ENCODE data around the gene GALNT9.

The GALNT9 gene

DNA sequence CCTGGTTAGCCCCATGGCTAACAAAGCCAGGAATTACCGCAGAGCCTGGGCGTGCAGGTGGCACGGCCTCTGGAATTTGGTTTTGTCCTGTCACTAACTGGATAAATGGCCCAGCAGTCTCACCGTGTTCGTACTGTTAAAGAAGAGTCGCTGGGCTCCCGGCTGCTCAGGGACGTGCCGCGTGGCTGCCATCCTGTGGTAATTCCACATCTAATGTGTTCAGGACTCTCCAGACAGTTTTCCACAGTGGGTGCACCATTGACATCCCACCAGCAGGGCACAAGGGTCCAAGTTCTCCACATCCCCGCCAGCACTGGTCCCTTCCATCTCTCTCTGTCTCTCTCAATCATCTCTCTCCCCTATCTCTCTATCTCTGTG is 165.5 kb downstream of the GALNT9 start:
- DNase-seq: no peak

DNA sequence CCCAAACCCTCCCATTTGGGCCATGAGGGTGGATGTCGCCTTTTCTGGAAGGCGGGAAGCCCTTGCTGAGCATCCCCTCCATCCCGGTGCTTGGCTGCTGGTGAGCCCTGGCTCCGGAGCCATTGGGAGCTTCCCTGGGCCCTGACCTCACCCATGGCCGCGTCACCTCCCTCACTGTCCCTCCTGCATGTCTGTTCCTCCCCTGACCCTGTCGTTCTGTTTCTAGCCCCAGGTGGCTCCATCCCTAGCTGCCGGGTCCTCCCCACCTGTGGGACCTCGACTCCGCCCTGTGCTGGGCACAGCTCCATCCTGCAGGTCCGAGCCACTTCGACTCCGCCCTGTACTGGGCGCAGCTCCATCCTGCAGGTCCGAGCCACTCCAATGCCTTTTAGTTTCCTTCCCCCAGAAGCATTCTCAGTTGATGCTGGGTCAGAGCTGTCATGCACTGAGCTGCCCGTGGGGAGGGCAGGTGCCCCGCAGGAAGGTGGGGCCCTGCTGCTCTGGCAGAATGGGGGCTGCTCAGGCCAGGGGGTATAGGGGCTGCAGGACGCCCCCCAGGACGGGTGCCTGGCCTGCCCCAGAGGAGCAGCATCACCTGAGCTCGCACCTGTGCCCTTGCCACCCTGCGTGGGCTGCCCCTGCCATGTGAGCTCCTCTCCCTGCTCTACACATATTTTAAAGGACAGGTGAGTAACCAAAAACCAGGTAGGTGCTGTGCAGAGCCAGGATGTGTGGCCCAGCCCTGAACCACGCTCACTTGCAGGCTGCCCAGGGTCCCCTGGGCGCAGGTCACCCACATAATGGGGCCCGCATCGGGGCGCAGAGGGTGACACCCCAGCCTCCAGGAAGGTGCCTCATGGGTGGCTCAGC is 166.1 kb downstream of the GALNT9 start:
- DNase-seq: no peak

DNA sequence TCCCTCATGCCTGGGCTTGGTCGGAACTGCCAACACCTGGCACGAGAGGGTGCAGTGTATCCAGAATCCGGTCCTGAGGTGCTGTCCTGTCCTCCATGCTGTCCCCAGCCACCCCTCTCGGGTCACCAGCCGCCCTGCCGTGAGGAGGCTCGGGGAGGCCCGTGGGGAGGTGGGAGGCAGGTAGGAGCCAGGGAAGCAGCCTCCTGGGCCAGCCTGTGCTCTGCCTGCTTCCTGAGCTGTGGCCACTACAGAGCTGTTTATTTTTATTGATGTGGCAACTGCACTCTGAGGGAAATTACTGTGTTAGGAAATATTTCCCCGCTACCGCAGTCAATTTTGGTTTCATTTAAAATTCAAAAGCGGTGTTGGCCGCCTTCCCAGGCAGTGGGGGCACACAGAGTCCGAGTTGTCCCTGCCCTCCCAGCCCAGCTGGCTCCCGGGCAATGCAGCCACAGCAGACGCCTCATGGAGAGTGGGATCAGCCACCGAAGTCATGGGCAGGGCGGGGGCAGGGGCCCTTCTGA is 166.8 kb downstream of the GALNT9 start:
- DNase-seq: no peak

- no peak for DNase-seq
Measured at GRCh38 chr12:132161796-132162507, 167.4 kb downstream of the GALNT9 start.

- no peak for DNase-seq
Measured at GRCh38 chr12:132161036-132161781, 168.2 kb downstream of the GALNT9 start.

DNA sequence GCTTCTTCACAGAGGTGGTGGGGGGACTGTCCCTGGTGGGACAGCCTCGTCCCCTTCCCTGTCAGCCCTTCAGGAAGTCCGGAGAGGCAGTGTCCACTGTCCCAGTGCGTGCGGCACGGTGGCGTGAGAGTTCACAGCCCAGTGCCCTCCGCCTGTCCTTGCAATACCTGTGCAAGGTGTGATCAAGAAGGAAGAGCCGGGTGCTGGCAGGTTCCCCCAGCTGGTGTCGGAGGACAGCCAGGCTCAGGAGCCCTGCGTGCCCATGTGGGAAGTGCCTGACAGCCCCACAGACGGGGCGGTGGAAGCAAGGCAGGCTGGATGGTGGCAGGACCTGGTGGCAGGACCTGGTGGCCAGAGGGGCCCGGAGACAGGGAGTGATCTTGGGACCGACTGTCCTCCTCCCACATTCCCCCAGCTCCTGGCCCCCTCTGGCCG is 168.8 kb downstream of the GALNT9 start:
- no peak for DNase-seq

DNA sequence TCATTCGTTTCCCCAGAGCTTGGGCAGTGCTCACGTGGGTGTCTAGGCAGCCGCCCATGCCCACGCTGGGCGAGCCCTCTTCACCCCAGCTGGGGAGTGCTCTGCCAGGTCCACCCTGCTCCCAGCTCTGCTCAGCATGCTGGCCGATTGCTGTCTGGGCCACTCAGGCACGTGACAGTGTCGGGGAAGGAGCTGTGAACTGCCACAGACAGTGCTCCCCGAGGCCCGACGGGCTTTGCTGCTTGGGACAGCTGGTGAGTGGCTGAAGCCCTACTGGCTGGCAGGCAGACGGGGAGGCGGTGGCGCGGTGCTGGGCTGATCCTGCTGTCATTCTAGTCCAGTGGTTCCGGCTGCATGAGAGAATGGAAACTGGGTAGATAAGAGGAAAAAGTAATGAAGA is 169.4 kb downstream of the GALNT9 start:
- DNase-seq: no peak

DNA sequence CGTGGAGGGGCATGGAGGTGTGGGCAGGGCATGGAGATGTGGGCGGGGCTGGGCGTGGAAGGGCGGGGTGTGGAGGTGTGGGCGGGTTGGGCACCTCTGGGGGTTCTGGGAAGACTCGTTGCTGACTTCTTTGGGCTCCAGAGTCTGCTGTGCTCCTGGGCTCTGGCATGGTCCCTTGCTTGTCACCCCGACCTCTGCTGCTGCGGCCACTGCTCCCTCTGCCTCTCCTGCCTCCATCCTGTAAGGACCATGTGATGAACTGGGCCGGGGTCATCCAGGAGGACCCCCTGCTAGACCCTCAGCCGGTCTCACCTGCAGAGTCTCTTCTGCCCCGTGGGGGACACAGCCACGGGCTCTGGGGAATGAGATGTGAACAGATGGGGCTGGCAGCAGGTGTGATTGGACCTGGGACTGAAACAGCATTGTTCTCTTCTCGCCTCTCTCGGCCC is 169.8 kb downstream of the GALNT9 start:
- DNase-seq: no peak

DNA sequence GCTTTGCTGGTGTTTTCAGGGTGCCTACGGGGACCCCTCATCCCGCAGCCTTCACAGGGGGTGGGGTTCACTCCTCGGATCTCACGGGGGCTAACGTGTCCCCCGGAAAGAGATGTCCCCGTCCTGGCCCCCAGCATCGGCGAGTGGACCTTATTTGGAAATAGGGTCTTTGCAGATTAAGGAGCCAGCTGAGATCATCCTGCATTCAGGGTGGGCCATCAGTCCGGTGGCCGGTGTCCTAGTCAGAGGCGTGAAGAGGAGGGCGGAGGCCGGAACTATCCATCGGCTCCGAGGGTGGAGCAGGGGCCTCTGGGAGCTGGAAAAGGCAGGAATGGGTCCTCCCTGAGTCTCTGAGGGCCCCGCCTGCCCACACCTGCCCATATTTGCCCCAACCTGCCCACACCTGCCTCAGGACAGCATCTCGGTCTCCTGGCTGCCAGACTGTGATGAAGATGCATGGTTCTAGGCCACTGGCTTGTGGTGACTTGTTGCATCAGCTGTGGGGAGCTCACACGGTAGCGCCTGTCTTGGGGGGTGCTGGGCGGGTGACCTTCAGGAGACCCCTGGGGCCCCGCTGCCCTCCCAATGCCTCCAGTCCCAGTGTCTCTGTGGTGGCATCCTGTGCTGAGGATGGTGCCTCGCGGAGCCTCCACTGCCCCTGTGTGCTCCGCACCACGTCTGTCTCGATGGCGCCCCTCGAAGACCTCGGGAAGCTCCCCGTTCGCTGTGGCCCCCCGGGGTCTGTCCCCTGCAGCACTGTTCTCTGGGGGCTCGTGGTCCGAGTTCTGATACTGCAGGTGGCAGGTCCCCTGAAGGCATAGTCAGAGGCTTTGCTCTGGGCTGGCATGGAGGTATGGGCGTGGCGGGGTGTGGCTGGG is 170.5 kb downstream of the GALNT9 start:
- DNase-seq: no peak

GRCh38 chr12:132157733-132158409 is 171.5 kb downstream of the GALNT9 start:
- DNase-seq: no peak

GRCh38 chr12:132156573-132157325 is 172.6 kb downstream of the GALNT9 start:
- no peak for DNase-seq

GRCh38 chr12:132155771-132156572 is 173.4 kb downstream of the GALNT9 start:
- no peak for DNase-seq

DNA sequence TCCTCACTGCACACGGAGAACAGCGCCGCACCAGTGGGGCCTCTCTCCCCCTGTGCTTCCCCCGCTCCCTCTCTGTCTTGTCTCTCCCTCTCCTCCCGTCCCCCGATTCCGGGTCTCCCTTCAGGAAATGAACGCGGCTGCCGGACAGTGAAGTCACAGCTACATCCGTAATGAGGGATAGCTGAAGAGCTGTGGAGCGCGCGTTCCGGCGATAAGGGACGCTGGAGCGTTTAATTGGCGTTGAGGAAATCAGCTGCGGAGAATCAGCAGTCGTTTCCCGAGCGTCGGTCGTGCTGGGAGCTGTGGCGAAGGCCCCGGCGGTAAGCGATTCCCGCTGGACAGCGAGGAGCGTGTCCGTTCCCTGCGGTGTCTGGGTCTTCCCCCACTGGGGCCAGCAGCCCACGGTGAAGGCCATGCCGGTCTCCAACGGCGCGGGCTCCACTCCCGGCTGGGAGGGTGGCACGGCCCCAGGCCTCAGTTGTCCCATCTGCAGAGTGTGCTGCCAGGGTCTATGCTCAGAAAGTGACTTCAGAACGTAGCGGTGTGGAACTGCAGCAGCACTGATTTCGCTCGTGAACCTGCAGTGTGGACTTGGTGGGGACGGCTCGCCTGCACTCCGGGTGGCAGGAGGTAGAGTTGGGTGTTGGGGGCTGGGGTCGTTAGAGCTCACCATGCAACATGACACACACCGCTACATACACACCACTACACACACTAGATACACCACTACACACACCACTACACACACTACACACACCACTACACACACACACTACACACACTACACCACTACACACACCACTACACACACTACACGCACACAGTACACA is 174.2 kb downstream of the GALNT9 start:
- DNase-seq: no peak

DNA sequence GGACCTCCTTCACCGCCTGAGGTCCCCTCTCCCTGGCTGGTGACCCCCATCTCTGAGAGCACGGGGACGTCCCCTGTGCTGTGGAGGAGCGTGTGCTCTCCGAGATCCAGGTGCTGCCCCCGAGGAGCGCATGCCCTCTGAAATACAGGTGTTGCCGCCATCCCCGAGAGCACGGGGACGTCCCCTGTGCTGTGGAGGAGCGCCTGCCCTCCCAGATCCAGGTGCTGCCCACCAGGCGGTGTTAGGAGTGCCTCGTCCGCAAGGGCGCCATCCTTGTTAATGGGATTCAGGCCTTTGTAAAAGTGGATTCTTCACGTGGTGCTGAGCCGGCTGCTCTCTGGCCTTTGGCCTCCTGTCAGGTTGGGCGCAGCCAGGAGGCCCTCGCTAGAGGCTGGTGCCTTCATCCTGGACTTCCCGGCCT is 175.0 kb downstream of the GALNT9 start:
- no peak for DNase-seq

GRCh38 chr12:132153501-132154340 is 175.7 kb downstream of the GALNT9 start:
- peak; percentile 48 for DNase-seq

DNA sequence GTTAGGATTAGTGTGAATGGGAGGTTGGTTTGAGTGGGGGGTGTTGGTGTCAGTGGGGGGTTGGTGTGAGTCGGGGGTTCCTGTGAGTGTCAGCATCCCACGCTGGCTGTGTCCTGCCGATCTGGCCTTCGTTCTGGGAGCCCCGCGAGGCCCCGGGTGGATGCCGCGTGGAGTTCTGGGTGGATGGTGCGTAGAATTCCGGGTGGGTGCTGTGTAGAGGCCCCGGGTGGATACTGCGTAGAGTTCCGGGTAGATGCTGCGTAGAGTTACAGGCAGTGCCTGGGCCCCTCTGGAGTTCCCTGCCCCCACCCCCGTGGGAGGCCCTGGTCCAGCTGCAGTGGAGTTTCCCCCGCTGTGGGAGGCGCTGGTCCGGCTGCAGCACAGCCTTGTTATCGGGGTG is 176.4 kb downstream of the GALNT9 start:
- DNase-seq: no peak

- DNase-seq: no peak
Measured at GRCh38 chr12:132152411-132152821, 177.0 kb downstream of the GALNT9 start.

All from GDM1 (cell line).